Measurements from ENCODE around the gene SLC37A1.

Gene SLC37A1

GRCh38 chr21:42578761-42579415, 65.2 kb downstream of the SLC37A1 start:
- no peak for DNase-seq (ENCODE audit: low spot score)

- DNase-seq (ENCODE audit: low spot score), result no peak
These were observed 65.9 kb downstream of the SLC37A1 start for GRCh38 chr21:42579456-42580075.

GRCh38 chr21:42580076-42580792, 66.6 kb downstream of the SLC37A1 start:
- DNase-seq (ENCODE audit: low spot score), result no peak

- no peak for DNase-seq (ENCODE audit: low spot score)
These were observed 67.2 kb downstream of the SLC37A1 start for GRCh38 chr21:42580793-42581321.

- no peak for DNase-seq (ENCODE audit: low spot score)
These were observed 67.8 kb downstream of the SLC37A1 start for GRCh38 chr21:42581336-42581992.

GRCh38 chr21:42581993-42582786, 68.5 kb downstream of the SLC37A1 start:
- DNase-seq (ENCODE audit: low spot score), result no peak

GRCh38 chr21:42582787-42583476, 69.3 kb downstream of the SLC37A1 start:
- DNase-seq (ENCODE audit: low spot score), result no peak

GRCh38 chr21:42583477-42584295, 70.0 kb downstream of the SLC37A1 start:
- no peak for DNase-seq (ENCODE audit: low spot score)

- no peak for DNase-seq (ENCODE audit: low spot score)
These were observed 70.6 kb downstream of the SLC37A1 start for GRCh38 chr21:42584296-42584641.

- DNase-seq (ENCODE audit: low spot score), result no peak
These were observed 72.2 kb downstream of the SLC37A1 start for GRCh38 chr21:42585881-42586280.

- no peak for DNase-seq (ENCODE audit: low spot score)
These were observed 72.8 kb downstream of the SLC37A1 start for GRCh38 chr21:42586406-42586805.

- DNase-seq (ENCODE audit: low spot score), result no peak
These were observed 73.4 kb downstream of the SLC37A1 start for GRCh38 chr21:42587036-42587435.

GRCh38 chr21:42590431-42591131, 76.9 kb downstream of the SLC37A1 start:
- DNase-seq (ENCODE audit: low spot score), result no peak

- DNase-seq (ENCODE audit: low spot score), result no peak
These were observed 77.7 kb downstream of the SLC37A1 start for GRCh38 chr21:42591170-42591869.

- DNase-seq (ENCODE audit: low spot score), result no peak
These were observed 78.6 kb downstream of the SLC37A1 start for GRCh38 chr21:42592156-42592820.

- DNase-seq (ENCODE audit: low spot score), result peak; percentile 56
These were observed 79.6 kb downstream of the SLC37A1 start for GRCh38 chr21:42593007-42593814.

- DNase-seq (ENCODE audit: low spot score), result no peak
These were observed 81.1 kb downstream of the SLC37A1 start for GRCh38 chr21:42594616-42595282.
